ENCODE measurements around the gene COMMD2.

The COMMD2 gene

GRCh38 chr3:149727656-149728055, 24.6 kb downstream of the COMMD2 start:
- no peak for DNase-seq (ENCODE audit: low read depth)
- TF ChIP-seq CTCF (IDR thresholded peaks at IDR 0.05; ENCODE audit: low read length, missing control alignments): no peak
- no peak overlapping the region for H3K4me3 ChIP-seq (replicated peaks; ENCODE audit: low read depth, low read length)

- no peak for DNase-seq (ENCODE audit: low read depth)
- H3K4me3 ChIP-seq (replicated peaks; ENCODE audit: low read depth, low read length): no peak overlapping the region
- TF ChIP-seq CTCF (IDR thresholded peaks at IDR 0.05; ENCODE audit: low read length, missing control alignments): no peak
Observed at GRCh38 chr3:149726716-149727407, 25.4 kb downstream of the COMMD2 start.

GRCh38 chr3:149723781-149724180, 28.5 kb downstream of the COMMD2 start:
- TF ChIP-seq CTCF (IDR thresholded peaks at IDR 0.05; ENCODE audit: low read length, missing control alignments): no peak
- no peak for DNase-seq (ENCODE audit: low read depth)

GRCh38 chr3:149720918-149721317, 31.4 kb downstream of the COMMD2 start:
- DNase-seq (ENCODE audit: low read depth): no peak
- H3K4me3 ChIP-seq (replicated peaks; ENCODE audit: low read depth, low read length): no peak overlapping the region
- TF ChIP-seq CTCF (IDR thresholded peaks at IDR 0.05; ENCODE audit: low read length, missing control alignments): no peak

More at GRCh38 chr3:149723781-149724180, 28.5 kb downstream of the COMMD2 start:
- no peak overlapping the region for H3K4me3 ChIP-seq (replicated peaks; ENCODE audit: low read depth, low read length)

- TF ChIP-seq CTCF (IDR thresholded peaks at IDR 0.05; ENCODE audit: low read length, missing control alignments): peak; percentile 79
- no peak overlapping the region for H3K4me3 ChIP-seq (replicated peaks; ENCODE audit: low read depth, low read length)
- DNase-seq (ENCODE audit: low read depth): peak; percentile 90
Observed at GRCh38 chr3:149717391-149718056, 34.8 kb downstream of the COMMD2 start.

GRCh38 chr3:149716984-149717383, 35.3 kb downstream of the COMMD2 start:
- no peak overlapping the region for H3K4me3 ChIP-seq (replicated peaks; ENCODE audit: low read depth, low read length)
- no peak for TF ChIP-seq CTCF (IDR thresholded peaks at IDR 0.05; ENCODE audit: low read length, missing control alignments)
- DNase-seq (ENCODE audit: low read depth): no peak

All from fibroblast of pulmonary artery (primary cell).